Ammon's horn (tissue), 1 donor: ENCODE results near the gene STX4.

Experiments used
- DNase-seq: peaks from one replicate; pipeline ENCODE4 v3.0.0-alpha.2; 2016; ENCODE audit warnings: low spot score

STX4 gene

DNA sequence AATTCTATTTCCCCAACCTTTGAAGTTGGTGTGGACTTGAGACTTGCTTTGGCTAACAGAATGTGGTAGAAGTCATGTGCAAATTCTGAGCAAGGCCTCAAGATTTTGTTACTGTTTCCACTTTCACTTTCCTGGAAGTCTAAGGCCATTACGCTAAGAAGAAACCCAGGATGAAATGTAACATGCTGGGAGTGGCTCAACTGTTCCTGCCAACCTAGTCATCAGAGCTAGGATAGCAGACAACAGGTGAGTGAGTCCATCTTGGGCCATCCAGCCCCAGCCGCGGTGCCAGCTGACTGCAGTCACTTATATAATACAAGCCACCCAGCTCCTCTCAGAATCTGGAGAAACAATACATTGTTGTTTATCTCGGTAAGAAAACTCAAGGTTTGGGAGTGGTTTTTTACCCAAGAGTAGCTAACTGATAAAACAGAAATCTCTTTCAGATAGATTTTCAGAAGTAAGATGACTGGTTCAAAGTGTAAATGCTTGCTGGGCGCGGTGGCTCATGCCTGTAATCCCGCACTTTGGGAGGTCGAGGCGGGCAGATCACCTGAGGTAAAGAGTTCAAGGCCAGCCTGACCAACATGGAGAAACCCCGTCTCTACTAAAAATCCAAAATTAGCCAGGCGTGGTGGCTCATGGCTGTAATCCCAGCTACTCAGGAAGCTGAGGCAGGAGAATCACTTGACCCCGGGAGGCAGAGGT lies 10.7 kb upstream of the STX4 start:
- DNase-seq: no peak

DNA sequence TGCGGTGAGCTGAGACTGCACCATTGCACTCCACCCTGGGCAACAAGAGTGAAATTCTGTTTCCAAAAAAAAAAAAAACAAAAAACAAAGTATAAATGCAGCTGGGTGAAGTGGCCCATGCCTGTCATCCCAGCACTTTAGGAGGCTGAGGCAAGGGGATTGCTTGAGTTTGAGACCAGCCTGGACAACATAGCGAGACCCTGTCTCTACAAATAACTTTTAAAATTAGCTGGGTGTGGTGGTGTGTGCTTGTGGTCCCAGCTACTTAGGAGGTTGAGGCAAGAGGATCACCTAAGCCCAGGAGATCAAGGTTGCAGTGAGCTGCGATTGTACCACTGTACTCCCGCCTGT lies 10.1 kb upstream of the STX4 start:
- DNase-seq: no peak

DNA sequence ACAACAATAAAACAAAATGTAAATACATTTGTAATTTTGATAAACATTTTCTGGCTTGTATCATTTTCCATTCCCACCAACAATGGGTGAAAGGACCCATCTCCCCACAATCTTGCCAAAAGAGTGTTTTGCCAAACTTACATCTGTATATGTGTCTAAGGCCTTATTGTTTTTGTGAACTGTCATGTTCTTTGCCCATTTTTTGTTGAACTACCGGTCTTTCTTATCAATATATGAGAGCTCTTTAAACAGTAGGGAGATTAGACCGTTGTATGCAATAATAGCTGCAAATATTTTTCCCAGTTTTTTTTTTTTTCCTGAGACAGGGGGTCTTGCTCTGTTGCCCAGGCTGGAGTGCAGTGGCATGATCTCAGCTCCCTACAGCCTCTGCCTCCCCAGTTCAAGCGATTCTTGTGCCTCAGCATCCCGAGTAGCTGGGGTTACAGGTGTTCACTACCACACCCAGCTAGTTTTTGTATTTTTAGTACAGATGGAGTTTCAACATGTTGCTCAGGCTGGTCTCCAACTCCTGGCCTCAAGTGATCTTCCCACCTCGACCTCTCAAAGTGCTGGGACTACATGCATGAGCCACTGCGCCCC lies 9.6 kb upstream of the STX4 start:
- DNase-seq: no peak

GRCh38 chr16:31025339-31025738 lies 8.0 kb upstream of the STX4 start:
- DNase-seq: no peak

DNA sequence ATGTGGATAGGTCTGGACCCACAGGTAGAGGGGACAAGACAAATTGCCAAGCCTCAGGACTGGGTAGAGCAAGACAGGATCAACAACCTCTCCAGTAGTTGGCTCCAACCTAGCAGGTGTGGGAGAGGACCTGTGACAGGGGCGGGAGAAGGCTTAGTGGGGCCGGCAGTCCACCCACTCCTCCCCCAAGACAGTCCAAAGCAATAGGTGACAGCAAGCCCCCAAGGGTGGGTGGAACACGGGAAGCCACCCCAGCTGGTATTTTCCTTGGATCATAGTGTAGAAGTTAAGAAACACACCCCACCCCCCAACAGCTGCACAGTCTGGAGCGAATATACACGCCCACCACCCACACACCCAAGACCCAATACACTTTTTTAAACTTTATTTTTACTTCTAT lies 4.1 kb upstream of the STX4 start:
- DNase-seq: no peak

DNA sequence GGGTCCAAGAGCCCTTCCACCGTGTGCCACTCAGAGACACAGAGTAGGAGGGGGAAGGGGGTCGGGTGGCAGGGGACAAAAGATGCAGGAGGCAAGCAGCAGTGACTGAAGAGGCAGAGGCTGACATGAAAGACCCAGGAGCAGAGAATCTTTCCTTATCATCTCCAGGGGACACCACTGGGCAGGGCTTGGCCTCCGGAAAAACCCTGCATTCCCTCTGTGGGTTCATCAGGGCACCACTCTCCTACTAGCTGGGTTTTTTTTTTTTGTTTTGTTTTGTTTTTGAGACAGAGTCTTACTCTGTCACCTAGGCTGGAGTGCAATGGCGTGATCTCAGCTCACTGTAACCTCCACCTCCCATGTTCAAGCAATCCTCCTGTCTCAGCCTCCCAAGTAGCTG lies 2.1 kb upstream of the STX4 start:
- DNase-seq: no peak

DNA sequence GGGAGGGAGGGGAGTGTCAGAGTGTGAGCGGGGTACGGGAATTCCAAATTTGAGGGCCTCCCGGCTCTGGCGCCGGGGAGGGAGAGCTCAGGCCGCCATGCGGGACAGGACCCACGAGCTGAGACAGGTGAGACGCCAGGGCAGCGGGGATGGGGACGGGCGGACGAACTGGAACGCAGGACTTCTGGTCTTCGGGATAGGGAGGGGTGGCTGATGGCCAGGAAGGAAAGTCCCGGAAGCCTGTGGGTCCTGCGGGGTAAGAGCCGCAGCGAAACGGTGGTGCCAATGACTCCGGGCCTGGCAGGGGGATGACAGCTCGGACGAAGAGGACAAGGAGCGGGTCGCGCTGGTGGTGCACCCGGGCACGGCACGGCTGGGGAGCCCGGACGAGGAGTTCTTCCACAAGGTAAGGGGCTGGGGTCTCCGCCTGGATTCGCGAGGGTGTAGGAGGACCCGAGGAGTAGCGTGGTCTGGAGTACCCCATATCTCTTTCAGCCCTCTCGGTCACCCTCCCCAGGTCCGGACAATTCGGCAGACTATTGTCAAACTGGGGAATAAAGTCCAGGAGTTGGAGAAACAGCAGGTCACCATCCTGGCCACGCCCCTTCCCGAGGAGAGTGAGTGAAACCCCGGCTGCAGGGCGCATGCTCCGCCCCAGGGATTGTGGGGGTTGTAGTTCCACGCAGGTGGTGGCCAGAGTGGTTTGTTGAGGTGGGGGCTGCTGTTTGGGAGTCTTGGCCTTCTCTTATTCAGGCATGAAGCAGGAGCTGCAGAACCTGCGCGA lies 543 bp downstream of the STX4 start:
- peak; percentile 95 for DNase-seq

DNA sequence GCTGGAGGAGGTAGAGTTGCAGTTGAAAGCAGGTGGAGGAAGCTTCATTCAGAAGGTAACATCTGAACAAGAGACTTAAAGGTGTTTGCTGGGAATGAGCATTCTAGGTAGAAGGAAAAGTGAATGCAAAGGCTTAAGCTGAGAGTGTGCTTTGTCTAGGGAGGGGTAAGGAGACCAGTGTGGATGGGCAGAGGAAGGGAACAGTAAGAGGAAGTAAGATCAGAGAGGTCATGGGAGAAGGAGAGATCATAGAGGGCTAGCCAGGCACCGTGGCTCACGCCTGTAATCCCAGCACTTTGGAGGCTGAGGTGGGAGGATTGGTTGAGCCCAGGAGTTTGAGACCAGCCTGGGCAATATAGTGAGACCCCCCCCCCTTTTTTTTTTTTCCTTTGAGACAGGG lies 3.3 kb downstream of the STX4 start:
- DNase-seq: peak; percentile 40

DNA sequence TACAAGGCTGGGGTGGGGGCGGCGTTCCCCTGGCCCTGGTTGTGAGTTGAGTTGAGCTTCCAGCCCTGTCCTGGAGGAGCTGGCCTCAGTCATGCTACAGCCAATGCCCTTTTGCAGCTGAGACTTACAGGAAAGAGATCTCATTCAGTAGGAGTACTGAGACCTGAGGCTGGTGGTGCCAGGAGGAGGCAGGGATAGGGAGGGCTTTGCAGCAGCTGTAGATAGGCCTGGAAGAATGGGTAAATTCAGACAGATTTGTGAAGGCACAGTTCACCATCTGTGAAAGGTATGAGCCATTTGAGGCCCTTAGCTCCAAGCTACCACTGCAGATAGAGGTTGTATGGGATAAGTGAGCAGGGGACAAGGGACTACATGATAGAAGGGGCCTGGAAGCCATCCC lies 5.6 kb downstream of the STX4 start:
- peak; percentile 60 for DNase-seq

- no peak for DNase-seq
Observed at GRCh38 chr16:31042866-31043265, 9.5 kb downstream of the STX4 start.

DNA sequence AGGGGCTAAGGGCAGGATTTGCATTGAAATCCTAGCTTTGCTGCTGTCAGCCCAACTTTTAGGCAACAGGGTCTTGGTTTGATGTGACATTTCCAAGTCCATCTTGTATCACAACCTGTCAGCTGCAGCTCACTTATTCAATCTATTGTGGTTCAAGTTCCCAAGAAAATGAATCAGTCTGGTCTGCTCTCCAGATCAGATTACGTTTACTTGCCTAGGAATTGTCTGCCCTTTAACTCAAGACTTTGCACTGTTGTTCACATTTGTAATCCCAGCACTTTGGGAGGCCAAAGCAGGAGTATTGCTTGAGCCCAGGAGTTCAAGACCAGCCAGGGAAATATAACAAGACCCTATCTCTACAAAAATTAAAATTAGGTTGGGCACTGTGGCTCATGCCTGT lies 10.0 kb downstream of the STX4 start:
- no peak for DNase-seq

- DNase-seq: no peak
Observed at GRCh38 chr16:31043898-31044481, 10.6 kb downstream of the STX4 start.

- no peak for DNase-seq
Observed at GRCh38 chr16:31050280-31051030, 17.1 kb downstream of the STX4 start.

DNA sequence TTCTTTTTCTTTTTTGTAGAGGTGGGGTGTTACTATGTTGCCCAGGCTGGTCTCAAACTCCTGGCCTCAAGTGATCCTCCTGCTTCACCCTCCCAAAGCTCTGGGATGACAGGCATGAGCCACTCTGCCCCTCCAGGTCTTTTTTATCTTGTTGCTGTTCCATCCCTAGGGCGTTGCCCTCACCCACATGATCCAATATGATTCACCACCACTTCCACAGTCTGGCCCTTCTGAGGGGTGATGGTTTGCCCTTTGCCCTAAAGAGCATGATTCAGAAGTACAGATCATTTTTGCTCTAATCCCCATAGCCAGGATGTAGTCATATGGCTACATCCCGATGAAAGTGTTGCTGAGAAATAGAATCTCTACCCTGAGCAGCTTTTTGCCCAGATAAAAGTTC lies 18.8 kb downstream of the STX4 start:
- no peak for DNase-seq

- DNase-seq: no peak
Observed at GRCh38 chr16:31055613-31056012, 22.3 kb downstream of the STX4 start.

GRCh38 chr16:31061126-31061812 lies 27.9 kb downstream of the STX4 start:
- DNase-seq: no peak

GRCh38 chr16:31061813-31062440 lies 28.6 kb downstream of the STX4 start:
- no peak for DNase-seq

- no peak for DNase-seq
Observed at GRCh38 chr16:31063495-31063842, 30.1 kb downstream of the STX4 start.

DNA sequence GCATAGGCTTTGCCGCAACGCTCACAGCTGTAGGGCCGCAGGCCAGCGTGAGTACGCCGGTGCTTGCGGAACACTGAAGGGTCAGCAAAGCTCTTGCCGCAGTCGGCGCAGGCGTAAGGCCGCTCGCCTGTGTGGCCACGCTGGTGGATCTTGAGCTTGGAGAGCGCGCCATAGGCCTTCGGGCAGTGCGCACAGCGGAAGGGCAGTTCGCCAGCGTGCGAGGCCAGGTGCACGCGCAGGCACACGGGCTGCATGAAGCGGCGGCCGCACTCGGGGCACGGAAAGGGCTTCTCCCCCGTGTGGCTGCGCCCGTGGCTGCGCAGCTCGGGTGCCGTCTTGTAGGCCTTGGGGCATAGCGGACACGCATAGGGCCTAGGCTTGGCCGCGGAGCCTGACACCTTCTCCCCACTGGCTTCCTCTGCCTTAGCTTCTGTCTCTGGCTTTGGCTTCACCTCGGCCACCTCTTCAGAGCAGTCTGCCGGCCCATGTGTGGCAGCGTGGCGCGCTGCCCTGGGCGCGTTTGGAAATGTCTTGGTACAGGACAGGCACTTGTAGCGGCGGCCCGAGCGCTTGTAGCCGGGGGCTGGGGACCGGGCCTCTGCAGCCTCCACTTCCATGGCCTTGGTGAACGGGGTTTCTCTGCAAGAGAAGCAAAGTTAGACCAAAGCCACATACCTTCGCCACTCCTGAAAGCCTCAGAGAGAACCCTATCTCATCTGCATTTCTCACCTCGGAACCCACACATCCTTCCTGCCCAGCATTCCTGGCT lies 30.7 kb downstream of the STX4 start:
- DNase-seq: no peak

GRCh38 chr16:31064882-31065461 lies 31.6 kb downstream of the STX4 start:
- DNase-seq: no peak
